SK-MEL-5 (cell line): ENCODE data around the gene RAB25. TPM values are rescaled to one million over a fixed set of nuclear protein-coding genes. Genes with fewer than 3 reads are reported as not detected.
A peak's percentile ranks its signal among the peaks of the same experiment; 100 is the strongest.
"Not testable (repeated sequence)": the region's sequence is repeated elsewhere in the genome, so short reads cannot be mapped to it uniquely, and the experiment has no call there.

Experiments
- DNase-seq: peaks from one replicate; pipeline ENCODE4 v3.0.0-alpha.2; 2016; ENCODE audit warnings: low read depth, low spot score
- in situ Hi-C: cut with HindIII; loops from 2 replicates; pipeline ENCODE4 v1.10.0; 2016; ENCODE audit warnings: low sequenced_read_pairs, high pct_unique_total_duplicates, low pct_unique_long_range_greater_than_20kb
- total RNA-seq: library from RNA; depleted of rRNA; stranded (reverse); fragments of >200 nt; shearing (Covaris generic); gene quantifications from 2 replicates; pipeline ENCODE4 v1.2.3, GENCODE V29; 2014

RAB25 gene
- total RNA-seq, 1 experiment from 2014 or later: not detected

- no peak for DNase-seq
- in situ Hi-C loops: no loop called here
Observed at GRCh38 chr1:156106624-156107488, 45.9 kb downstream of the RAB25 start.

- in situ Hi-C loops: no loop called here
- DNase-seq: no peak
Observed at GRCh38 chr1:156108057-156108456, 47.1 kb downstream of the RAB25 start.

GRCh38 chr1:156108664-156109241, 47.8 kb downstream of the RAB25 start:
- in situ Hi-C loops: no loop called here
- DNase-seq: no peak

- DNase-seq: no peak
- in situ Hi-C loops: no loop called here
Observed at GRCh38 chr1:156110252-156110651, 49.3 kb downstream of the RAB25 start.

- DNase-seq: no peak
- in situ Hi-C loops: no loop called here
Observed at GRCh38 chr1:156111355-156111962, 50.5 kb downstream of the RAB25 start.

GRCh38 chr1:156112276-156113137, 51.5 kb downstream of the RAB25 start:
- in situ Hi-C loops: no loop called here
- DNase-seq: no peak

GRCh38 chr1:156113282-156113950, 52.5 kb downstream of the RAB25 start:
- in situ Hi-C loops: no loop called here
- DNase-seq: no peak

GRCh38 chr1:156114101-156114918, 53.4 kb downstream of the RAB25 start, which contains the start of gene LMNA:
Gene LMNA, plus strand, starts transcription at chr1:156114711. Its CDS starts 208 bp downstream, at chr1:156114919.
- in situ Hi-C loops: no loop called here
- DNase-seq: peak; percentile 89

- DNase-seq: no peak
- in situ Hi-C loops: no loop called here
Observed at GRCh38 chr1:156114919-156115513, 54.1 kb downstream of the RAB25 start.

GRCh38 chr1:156115514-156116374, 54.8 kb downstream of the RAB25 start:
- peak; percentile 50 for DNase-seq
- in situ Hi-C loops: no loop called here

GRCh38 chr1:156116731-156117130, 55.8 kb downstream of the RAB25 start:
- in situ Hi-C loops, DNase-seq: not testable (repeated sequence)

- no peak for DNase-seq
- in situ Hi-C loops: no loop called here
Observed at GRCh38 chr1:156117414-156118176, 56.6 kb downstream of the RAB25 start.

- no peak for DNase-seq
- in situ Hi-C loops: no loop called here
Observed at GRCh38 chr1:156118177-156118868, 57.4 kb downstream of the RAB25 start.

- DNase-seq: no peak
- in situ Hi-C loops: no loop called here
Observed at GRCh38 chr1:156119503-156120209, 58.7 kb downstream of the RAB25 start.
